DMS53 treated with DMSO at 0.1 percent for 48 hours (cell line): ENCODE results near the gene RNF223.
"Not testable (repeated sequence)": the region's sequence is repeated elsewhere in the genome, so short reads cannot be mapped to it uniquely, and the experiment has no call there.

ENCODE experiments used
- DNase-seq: peaks from one replicate; lab custom pipeline; 2025; ENCODE audit not compliant: unreplicated experiment; lab: John Stamatoyannopoulos, UW

RNF223 gene

GRCh38 chr1:1074631-1075147, 583 bp upstream of the RNF223 start:
- DNase-seq: no peak

GRCh38 chr1:1072849-1073742, 1.0 kb downstream of the RNF223 start:
- DNase-seq: no peak

GRCh38 chr1:1072299-1072848, 1.7 kb downstream of the RNF223 start:
- DNase-seq: no peak

GRCh38 chr1:1071486-1072298, 2.4 kb downstream of the RNF223 start:
- DNase-seq: no peak

- DNase-seq: no peak
Measured at GRCh38 chr1:1069711-1070676, 4.1 kb downstream of the RNF223 start.

- peak; percentile 77 for DNase-seq
Measured at GRCh38 chr1:1069056-1069710, 4.9 kb downstream of the RNF223 start.

- DNase-seq: peak; percentile 75
Measured at GRCh38 chr1:1068517-1069055, 5.5 kb downstream of the RNF223 start.

- peak; percentile 85 for DNase-seq
Measured at GRCh38 chr1:1067860-1068516, 6.1 kb downstream of the RNF223 start.

GRCh38 chr1:1067284-1067859, 6.7 kb downstream of the RNF223 start:
- peak; percentile 25 for DNase-seq

GRCh38 chr1:1066403-1067283, 7.5 kb downstream of the RNF223 start:
- DNase-seq: no peak

- DNase-seq: not testable (repeated sequence)
Measured at GRCh38 chr1:1065940-1066304, 8.2 kb downstream of the RNF223 start.

GRCh38 chr1:1065265-1065939, 8.7 kb downstream of the RNF223 start:
- DNase-seq: no peak

GRCh38 chr1:1063945-1064831, 9.9 kb downstream of the RNF223 start:
- DNase-seq: peak; percentile 66

- no peak for DNase-seq
Measured at GRCh38 chr1:1063261-1063944, 10.7 kb downstream of the RNF223 start.

GRCh38 chr1:1062348-1063163, 11.6 kb downstream of the RNF223 start:
- DNase-seq: no peak
